DND-41 (cell line): ENCODE measurements around the gene PRR16.

Experiments
- ATAC-seq: fragments of 200-7000 bp; cut with Tn5 transposase; 3 replicates; pipeline ENCODE4 v1.9.1; 2021; ENCODE audit warnings: low read depth; ENCODE audit not compliant: insufficient read depth
- DNase-seq: peaks from one replicate; pipeline ENCODE4 v3.0.0-alpha.2; 2020
- H2AFZ ChIP-seq: 2 replicates; pipeline ENCODE4 v1.6.0; 2012; ENCODE audit warnings: low read depth, low read length
- H3K27ac ChIP-seq: 2 replicates; pipeline ENCODE4 v1.5.1; 2012; ENCODE audit warnings: low read length, inconsistent platforms
- H3K27me3 ChIP-seq: fragments of 200-600 bp; sonication (generic); 2 replicates; pipeline ENCODE4 v1.6.0; 2012; ENCODE audit warnings: low read length, mild to moderate bottlenecking, inconsistent platforms; ENCODE audit not compliant: insufficient read depth, poor library complexity
- H3K36me3 ChIP-seq: 2 replicates; pipeline ENCODE4 v1.5.1; 2012; ENCODE audit warnings: low read length, inconsistent platforms; ENCODE audit not compliant: insufficient read depth
- H3K4me1 ChIP-seq: 2 replicates; pipeline ENCODE4 v1.5.1; 2012; ENCODE audit warnings: mild to moderate bottlenecking, low read length; ENCODE audit not compliant: insufficient read depth
- H3K4me2 ChIP-seq: 2 replicates; pipeline ENCODE4 v1.6.0; 2012; ENCODE audit warnings: mild to moderate bottlenecking, moderate library complexity, low read length, inconsistent platforms; ENCODE audit not compliant: insufficient read depth
- H3K4me3 ChIP-seq, 2 experiments: fragments of 200-600 bp in 1 of 2; shearing (Covaris generic) in 1 of 2; 2 replicates each; pipeline ENCODE4 v1.5.1; 2012 to 2016; ENCODE audit warnings: inconsistent platforms in 2 of 2, low read length in 2 of 2, mild to moderate bottlenecking in 2 of 2, low read depth in 1 of 2, moderate library complexity in 1 of 2
- H3K79me2 ChIP-seq: 2 replicates; pipeline ENCODE4 v1.6.0; 2012; ENCODE audit warnings: low read length, inconsistent platforms; ENCODE audit not compliant: insufficient read depth
- H3K9ac ChIP-seq: 2 replicates; pipeline ENCODE4 v1.6.0; 2012; ENCODE audit warnings: low read depth, mild to moderate bottlenecking, inconsistent platforms, low read length, moderate library complexity
- H3K9me3 ChIP-seq: 2 replicates; pipeline ENCODE4 v1.5.1; 2012; ENCODE audit warnings: low read length, moderate library complexity, mild to moderate bottlenecking, inconsistent platforms; ENCODE audit not compliant: insufficient read depth, severe bottlenecking
- H4K20me1 ChIP-seq: 2 replicates; pipeline ENCODE4 v1.6.0; 2012; ENCODE audit warnings: low read length; ENCODE audit not compliant: insufficient read depth
- EZH2 ChIP-seq: IDR thresholded peaks from 3 replicates; pipeline ENCODE4 v1.6.1; 2012; ENCODE audit warnings: borderline replicate concordance, low read depth, mild to moderate bottlenecking, moderate library complexity, low read length, inconsistent platforms; ENCODE audit not compliant: severe bottlenecking
- TF ChIP-seq, protein P1 (sequence below): IDR thresholded peaks from 2 replicates; pipeline ENCODE4 v1.5.1; 2012; ENCODE audit warnings: borderline replicate concordance, low read length, moderate library complexity, mild to moderate bottlenecking; ENCODE audit not compliant: poor library complexity, severe bottlenecking; ENCODE audit errors: extremely low read depth

PRR16 gene

DNA sequence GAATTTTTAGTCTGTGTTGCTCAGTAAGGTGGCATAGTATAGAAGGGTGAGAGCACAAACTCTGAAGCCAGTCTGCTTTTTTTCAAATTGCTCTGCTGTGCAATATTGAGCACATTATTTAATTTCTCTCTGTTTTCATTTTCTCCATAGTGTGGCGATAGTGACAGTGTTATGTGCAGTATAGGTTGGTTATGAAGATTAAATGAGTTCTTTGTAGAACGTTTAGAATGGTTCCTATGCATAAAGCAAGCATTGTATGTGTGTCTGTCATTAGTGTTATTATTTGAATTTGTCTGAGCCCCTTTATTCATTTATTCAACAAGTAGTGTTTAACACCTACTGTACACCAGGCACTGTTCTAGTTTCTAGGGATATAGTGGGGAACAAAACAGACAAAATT, 9.2 kb downstream of the PRR16 start:
- no peak overlapping the region for H2AFZ ChIP-seq
- no peak overlapping the region for H3K27ac ChIP-seq
- no peak overlapping the region for H3K9ac ChIP-seq
- no peaks in the 10 kb centered on the region for H3K9me3 ChIP-seq
- ATAC-seq (no peak), DNase-seq (no peak)
- H3K4me1 ChIP-seq: no peaks in the 10 kb centered on the region
- no peaks in the 10 kb centered on the region for H3K36me3 ChIP-seq
- H3K4me2 ChIP-seq: no peak overlapping the region
- no peaks in the 10 kb centered on the region for H3K27me3 ChIP-seq
- H3K4me3 ChIP-seq: no peak overlapping the region
- H3K79me2 ChIP-seq: no peaks in the 10 kb centered on the region
- H4K20me1 ChIP-seq: no peaks in the 10 kb centered on the region
- TF ChIP-seq EZH2: no peak
- TF ChIP-seq, protein P1, sequence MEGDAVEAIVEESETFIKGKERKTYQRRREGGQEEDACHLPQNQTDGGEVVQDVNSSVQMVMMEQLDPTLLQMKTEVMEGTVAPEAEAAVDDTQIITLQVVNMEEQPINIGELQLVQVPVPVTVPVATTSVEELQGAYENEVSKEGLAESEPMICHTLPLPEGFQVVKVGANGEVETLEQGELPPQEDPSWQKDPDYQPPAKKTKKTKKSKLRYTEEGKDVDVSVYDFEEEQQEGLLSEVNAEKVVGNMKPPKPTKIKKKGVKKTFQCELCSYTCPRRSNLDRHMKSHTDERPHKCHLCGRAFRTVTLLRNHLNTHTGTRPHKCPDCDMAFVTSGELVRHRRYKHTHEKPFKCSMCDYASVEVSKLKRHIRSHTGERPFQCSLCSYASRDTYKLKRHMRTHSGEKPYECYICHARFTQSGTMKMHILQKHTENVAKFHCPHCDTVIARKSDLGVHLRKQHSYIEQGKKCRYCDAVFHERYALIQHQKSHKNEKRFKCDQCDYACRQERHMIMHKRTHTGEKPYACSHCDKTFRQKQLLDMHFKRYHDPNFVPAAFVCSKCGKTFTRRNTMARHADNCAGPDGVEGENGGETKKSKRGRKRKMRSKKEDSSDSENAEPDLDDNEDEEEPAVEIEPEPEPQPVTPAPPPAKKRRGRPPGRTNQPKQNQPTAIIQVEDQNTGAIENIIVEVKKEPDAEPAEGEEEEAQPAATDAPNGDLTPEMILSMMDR: no peak

DNA sequence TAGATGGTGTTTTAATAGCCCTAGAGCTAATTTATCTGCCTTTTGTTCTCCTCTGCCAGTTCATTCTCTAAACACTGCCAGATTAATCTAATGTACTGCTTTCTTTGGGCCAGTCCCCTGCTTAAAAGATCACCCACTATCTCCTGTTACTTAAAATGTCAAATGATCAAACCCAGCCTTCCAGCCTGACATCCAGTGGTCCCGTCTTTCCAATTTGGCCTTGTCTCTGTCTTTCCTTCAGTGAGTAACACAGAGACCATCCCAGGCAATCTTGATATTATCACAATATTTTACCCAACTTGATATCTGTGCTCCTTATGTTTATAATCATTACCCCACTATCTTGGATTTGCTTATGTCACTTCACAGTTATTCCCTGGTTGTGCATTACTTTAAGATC, 12.0 kb downstream of the PRR16 start:
- TF ChIP-seq, protein P1: no peak
- TF ChIP-seq EZH2: no peak
- Histone ChIP-seq H3K36me3 (no peaks in the 10 kb centered on the region), H3K79me2 (no peaks in the 10 kb centered on the region)

DNA sequence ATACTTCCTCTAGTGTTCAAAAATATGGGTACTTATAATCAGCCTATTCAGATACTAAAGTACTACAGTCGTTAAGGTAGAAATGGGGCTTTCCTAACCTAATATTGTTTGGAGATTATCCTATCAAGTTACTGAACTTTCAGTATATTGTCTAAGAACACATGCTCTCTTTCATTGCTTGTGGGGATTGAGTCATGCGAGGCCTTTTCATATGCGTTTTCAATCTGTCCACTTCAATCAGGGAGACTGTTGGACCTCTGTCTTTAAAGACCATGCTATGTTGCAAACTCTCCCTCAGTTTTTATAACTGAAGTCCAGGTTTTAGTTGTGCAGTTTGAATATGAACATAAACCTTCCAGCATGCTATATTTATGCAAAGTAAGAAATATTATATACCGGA, 15.0 kb downstream of the PRR16 start:
- no peak for ATAC-seq
- no peaks in the 10 kb centered on the region for H3K4me1 ChIP-seq
- H3K4me2 ChIP-seq: no peak overlapping the region
- no peak for TF ChIP-seq EZH2
- TF ChIP-seq, protein P1: no peak
- H3K27ac ChIP-seq: no peak overlapping the region
- H3K79me2 ChIP-seq: no peaks in the 10 kb centered on the region
- H2AFZ ChIP-seq: no peak overlapping the region
- H3K9me3 ChIP-seq: no peaks in the 10 kb centered on the region
- H3K9ac ChIP-seq: no peak overlapping the region
- H3K4me3 ChIP-seq: no peak overlapping the region
- no peaks in the 10 kb centered on the region for H4K20me1 ChIP-seq
- no peaks in the 10 kb centered on the region for H3K27me3 ChIP-seq
- H3K36me3 ChIP-seq: no peaks in the 10 kb centered on the region
- DNase-seq: no peak

More for the DNA sequence above, 12.0 kb downstream of the PRR16 start:
- Histone ChIP-seq H3K9ac (no peak overlapping the region), H3K27ac (no peak overlapping the region), H3K4me2 (no peak overlapping the region), H4K20me1 (no peaks in the 10 kb centered on the region), H3K4me1 (no peaks in the 10 kb centered on the region), H3K9me3 (no peaks in the 10 kb centered on the region), H3K4me3 (no peak overlapping the region), H3K27me3 (no peaks in the 10 kb centered on the region), H2AFZ (no peak overlapping the region)
- DNase-seq (no peak), ATAC-seq (no peak)

DNA sequence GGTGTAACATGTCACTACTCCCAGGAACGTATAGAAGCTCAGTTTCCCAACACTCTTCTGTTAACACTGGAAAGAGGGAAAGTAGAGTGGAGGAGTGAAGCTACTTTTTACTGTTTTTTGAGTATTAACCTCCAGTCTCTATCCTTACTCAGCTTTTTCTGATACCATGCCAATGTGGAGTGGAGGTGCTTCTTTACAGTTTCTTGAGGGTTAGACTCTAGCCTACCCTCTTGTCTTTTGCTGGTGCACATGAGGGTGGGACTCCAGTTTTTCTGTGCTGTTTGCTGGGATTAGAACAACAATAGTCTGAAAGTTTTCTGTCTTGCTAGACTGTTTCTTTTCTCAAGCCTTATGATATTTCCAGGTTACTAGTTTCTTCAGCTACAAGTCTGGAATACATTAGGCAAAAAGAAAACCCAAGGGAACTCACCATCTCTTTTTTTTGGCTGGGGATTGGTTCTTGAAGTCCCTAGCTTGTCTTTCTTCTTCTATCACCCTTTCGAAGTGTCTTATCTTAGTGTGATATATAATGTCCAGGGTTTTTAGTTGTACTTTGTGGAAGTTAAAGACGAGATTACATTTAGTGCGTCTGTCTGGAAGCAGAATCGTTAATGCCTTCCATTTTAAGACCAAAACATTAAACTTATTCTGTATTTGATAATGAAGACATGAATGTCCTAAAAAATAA, 35.9 kb downstream of the PRR16 start:
- Histone ChIP-seq H4K20me1 (no peaks in the 10 kb centered on the region), H3K4me2 (no peak overlapping the region), H3K27ac (no peak overlapping the region), H3K4me3 (no peak overlapping the region), H3K4me1 (no peaks in the 10 kb centered on the region), H3K9me3 (no peaks in the 10 kb centered on the region), H2AFZ (no peak overlapping the region), H3K79me2 (no peaks in the 10 kb centered on the region), H3K36me3 (no peaks in the 10 kb centered on the region), H3K27me3 (no peaks in the 10 kb centered on the region), H3K9ac (no peak overlapping the region)
- DNase-seq (no peak), ATAC-seq (no peak)
- TF ChIP-seq EZH2: no peak
- TF ChIP-seq, protein P1: no peak
